ENCODE data around the gene DGLUCY.

DNA sequence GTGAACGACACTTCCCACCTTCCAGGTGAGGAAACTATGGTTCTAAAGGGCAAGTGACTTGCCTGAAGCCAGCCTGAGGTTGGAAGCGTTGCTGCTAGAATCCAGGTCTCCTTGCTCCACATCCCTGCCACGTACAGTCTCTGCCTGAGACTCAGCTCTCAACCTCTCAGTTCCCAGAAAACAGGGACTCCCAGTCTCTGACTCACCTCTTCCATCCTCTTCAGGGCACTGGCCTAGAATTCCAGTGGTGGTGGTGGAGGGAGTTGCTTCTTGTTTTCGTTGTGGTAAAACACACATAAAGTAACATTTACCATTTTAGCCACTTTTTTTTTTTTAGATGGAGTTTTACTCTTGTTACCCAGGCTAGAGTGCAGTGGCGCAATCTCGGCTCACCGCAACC lies 123.3 kb downstream of the DGLUCY start:
- TF ChIP-seq FOXK2 (IDR thresholded peaks at IDR 0.05) (no peak), KLF6 (CRISPR knock-in tag; IDR thresholded peaks at IDR 0.05) (no peak), TAF1 (CRISPR knock-in tag; IDR thresholded peaks at IDR 0.05) (no peak), CTCF (CRISPR knock-in tag; IDR thresholded peaks at IDR 0.05) (no peak), ATF7 (IDR thresholded peaks at IDR 0.05) (no peak), ATF7 (CRISPR knock-in tag; IDR thresholded peaks at IDR 0.05) (no peak), TCF12 (IDR thresholded peaks at IDR 0.05) (no peak), TCF12 (CRISPR knock-in tag; IDR thresholded peaks at IDR 0.05) (no peak)

Data from HepG2 (cell line).